Middle frontal gyrus (tissue), 1 donor: ENCODE measurements around the gene MAML3.

ENCODE experiments used
- DNase-seq: peaks from one replicate; pipeline ENCODE4 v3.0.0-alpha.2; 2015; ENCODE audit warnings: low spot score; ENCODE audit errors: extremely low spot score

The MAML3 gene

GRCh38 chr4:139873111-139873860, 280.7 kb downstream of the MAML3 start:
- DNase-seq: no peak

GRCh38 chr4:139872274-139872673, 281.7 kb downstream of the MAML3 start:
- DNase-seq: no peak

GRCh38 chr4:139869810-139870209, 284.2 kb downstream of the MAML3 start:
- DNase-seq: no peak

DNA sequence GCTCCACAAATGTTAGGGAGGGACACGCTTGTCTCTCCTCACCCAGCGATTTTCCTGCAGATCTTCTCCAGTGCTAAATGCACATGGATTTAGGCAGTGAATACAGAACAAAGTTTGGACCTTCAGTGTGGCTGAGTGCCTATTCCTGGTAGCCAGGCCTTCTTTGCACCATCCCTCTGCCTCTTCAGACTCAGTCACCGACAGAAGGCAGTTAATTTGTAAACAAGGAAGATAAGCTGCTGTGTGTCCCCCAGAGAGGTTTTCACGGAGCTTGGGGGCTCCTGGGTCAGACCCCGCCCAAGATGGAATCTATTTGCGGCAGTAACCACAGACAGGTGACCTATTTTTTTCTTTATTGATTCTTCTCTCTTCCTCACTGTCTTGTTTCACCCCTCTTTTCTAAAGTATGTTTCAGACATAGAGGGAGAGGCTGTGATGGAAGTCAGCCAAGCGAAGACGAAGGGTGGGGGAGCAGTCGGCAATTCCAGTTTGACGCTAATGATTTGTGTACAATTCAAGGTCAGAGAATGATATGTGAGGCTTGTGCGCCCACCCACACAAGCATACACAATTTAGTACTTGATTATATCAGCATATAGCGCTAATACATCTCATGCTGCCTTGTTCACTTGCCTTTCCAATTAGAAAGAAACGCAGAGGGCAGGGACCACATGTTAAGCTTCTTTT, 287.6 kb downstream of the MAML3 start:
- DNase-seq: no peak

GRCh38 chr4:139865537-139865936, 288.4 kb downstream of the MAML3 start:
- DNase-seq: no peak

DNA sequence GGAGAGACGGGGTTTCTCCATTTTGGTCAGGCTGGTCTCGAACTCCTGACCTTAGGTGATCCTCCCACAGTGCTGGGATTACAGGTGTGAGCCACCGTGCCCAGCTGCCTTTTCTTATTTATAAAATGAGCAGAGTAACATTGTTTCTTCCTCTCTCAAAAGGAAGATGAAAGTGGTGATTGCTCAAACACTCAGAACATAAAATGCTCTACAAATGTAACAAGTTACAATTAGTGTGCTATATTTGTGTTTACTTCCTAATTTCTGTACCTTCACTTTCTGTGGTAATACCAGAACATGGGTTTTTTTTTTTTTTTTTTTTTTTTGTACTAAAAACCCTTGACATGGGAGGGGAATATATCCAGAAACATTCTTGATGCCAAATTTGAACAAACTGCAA, 290.5 kb downstream of the MAML3 start:
- DNase-seq: no peak

DNA sequence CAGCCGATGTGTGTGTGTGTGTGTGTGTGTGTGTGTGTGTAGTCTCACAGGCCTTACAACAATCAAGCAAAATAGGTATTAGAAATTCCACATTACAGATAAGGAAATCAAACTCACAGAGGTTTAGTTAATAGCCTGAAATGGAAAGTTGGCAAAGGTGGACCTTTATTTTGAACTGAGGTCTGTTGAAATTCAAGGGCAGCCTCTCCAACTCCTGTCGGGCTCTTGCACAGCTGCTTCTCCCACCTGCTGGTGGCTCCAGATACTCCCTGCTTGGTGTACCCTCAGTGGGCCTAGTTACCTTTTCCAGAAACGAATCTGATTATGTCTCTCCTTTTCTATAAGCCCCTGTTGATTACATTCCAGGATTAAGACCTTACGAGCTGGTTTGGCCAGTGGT, 292.5 kb downstream of the MAML3 start:
- no peak for DNase-seq

DNA sequence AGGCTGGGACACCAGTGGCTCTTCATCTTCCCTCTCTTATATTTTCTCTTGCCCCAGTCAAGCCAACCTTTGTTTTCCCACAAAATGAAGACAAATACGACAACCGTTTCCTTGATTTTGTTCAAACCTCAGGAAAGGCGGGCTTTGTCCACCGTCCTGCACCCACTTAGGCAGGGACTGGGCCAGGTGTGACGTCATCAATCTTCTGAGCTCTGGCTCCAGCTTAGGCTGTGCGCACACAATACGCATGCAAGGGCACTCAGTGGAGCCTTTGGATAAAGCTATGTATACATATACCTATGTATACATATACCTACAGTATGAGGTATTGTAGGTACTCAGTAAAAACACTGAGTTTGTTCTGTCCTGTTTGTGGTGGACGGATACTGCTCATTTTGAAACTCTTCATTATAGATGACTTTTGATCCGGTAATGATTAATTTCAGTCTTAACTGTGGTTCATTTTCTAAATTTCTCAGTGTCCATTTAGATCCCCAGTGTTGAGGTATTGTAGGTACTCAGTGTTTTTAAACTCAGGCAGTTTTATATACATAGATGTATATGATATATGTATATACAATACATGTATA, 293.5 kb downstream of the MAML3 start:
- no peak for DNase-seq

GRCh38 chr4:139859876-139860275, 294.1 kb downstream of the MAML3 start:
- DNase-seq: no peak

DNA sequence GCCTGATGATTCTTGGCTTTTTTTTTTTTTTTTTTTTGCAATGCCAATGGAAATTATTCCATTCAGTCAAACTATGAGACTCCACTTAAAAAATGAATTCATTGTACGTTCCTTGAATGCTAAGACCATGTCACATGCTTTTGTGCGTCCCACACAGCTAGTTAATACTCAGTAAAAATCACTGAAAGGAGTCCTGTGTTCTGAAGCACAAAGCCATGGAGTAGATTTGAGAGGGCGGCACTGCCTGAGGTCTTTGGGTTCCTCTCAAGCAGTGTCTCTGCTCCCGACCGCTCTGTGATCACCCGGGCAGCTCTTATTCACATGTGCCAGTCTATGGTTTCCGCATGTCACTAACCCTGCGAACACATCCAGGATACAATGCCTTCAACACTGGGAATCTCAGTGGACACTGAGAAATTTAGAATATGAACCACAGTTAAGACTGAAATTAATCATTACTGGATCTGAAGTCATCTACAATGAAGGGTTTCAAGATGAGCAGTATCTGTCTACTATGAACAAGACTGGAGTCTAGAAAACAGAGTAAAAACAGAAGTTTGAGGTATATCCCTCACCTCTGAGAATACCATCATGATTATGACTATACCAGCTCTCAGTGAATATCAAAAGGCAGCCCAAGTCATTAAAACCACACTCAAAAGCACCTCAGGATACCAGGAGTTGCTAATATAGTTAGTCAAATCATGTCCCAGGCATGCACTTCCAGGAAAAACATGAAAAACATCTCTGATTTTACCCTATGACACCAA, 295.4 kb downstream of the MAML3 start:
- no peak for DNase-seq

GRCh38 chr4:139857977-139858376, 296.0 kb downstream of the MAML3 start:
- no peak for DNase-seq

- no peak for DNase-seq
Measured at GRCh38 chr4:139857021-139857420, 297.0 kb downstream of the MAML3 start.

- no peak for DNase-seq
Measured at GRCh38 chr4:139854668-139855403, 299.1 kb downstream of the MAML3 start.

DNA sequence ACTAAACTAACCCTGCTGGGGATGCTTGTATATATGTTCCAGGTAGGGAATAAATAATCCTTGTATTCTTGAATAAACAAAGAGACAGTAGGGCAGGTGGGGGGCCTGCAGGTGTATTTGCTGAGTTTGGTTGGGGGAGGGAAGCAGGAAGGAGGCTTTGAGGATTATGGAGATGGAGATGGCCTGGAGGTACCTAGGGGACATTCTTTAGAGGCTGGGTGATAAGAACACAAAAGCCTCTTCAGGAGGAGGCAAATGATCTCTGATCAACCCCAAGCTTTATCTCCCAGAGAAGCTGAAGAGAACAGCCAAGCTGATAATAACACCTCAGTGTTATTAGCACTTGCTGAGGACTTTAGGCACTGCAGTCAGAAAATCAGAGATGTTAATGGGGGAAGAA, 300.7 kb downstream of the MAML3 start:
- no peak for DNase-seq

DNA sequence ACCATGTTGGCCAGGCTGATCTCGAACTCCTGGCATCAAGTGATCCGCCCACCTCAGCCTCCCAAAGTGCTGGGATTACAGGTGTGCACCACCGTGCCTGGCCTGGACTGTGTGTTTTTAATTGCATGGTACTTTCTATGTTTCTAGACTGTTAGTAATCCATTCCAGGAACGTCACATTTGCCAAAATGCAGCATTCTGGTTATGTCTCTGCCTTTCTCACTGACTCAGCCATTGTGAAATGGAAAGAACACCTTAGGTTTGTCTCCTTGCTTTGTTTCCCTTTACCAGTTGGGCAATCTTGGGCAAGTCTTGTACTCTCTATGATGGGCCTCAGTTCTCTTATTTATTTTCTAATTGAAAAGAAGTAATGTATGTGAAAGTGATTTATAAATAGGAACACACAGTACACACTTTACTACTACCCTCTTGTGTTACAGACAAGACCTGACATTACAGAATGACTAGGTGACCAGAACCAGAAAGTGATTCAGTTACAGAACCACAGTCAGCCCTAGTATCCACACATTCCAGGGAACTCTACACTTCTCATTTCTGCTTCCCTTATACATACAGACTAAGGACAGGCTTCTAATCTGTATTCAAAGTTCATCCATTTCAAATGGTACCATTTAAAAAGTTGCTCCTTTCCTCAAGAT, 301.2 kb downstream of the MAML3 start:
- no peak for DNase-seq

DNA sequence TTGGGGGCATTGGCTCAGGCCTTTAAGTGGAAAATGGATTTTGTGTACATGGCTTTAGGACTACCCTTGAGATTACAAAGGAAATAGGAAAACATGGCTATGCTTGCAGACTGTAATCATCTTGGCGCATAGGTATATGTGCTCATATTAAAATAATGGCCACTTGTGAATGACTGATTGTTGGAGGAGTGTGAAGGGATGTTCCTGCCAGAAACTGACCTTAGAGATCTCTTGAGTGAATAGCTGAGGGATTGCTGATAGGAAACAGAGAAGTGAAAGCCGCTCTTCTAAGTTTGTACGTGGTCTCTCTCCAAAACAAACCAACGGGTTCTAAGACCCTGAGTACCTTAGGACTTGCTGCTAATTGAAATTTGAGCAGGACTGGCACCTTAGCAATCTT, 302.3 kb downstream of the MAML3 start:
- no peak for DNase-seq

DNA sequence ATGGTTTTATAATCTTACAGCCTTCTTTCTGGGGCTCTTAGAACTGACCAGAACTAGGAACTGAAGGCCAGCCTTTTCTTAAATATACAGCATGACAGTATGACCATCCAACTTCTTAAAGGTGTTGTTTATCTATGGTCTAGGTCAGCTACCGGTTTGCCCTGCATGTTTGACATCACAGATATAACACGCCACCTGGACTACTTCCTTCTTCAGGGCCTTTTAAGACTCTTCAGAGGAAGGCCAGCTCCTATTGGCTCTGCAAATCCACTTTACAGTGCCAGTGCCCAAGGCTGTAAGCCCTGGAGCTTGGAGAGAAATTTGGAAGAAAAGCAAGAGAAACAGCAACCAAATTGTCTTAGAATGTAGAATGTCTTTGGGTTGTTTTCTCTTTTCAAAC, 302.9 kb downstream of the MAML3 start:
- DNase-seq: no peak

DNA sequence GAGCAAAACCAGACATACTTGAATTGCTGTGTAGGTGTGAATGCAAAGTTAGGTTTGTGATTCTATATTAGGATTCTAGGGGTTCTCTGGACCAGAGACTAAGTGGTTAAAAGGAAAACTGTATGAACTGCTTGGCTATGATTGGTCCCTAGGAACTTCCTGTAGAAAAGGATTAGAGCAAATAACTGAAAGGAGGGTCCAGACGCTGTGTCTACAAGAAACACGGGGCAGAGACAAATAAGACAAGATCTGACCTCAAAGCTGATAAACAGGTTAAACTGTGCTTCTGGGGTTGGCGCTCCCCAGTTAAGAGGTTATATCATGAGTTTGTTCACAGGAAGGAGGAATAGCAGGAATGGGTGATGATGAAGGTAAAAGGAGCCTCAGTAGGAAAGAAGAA, 304.8 kb downstream of the MAML3 start:
- no peak for DNase-seq

- DNase-seq: no peak
Measured at GRCh38 chr4:139848028-139848427, 306.0 kb downstream of the MAML3 start.

DNA sequence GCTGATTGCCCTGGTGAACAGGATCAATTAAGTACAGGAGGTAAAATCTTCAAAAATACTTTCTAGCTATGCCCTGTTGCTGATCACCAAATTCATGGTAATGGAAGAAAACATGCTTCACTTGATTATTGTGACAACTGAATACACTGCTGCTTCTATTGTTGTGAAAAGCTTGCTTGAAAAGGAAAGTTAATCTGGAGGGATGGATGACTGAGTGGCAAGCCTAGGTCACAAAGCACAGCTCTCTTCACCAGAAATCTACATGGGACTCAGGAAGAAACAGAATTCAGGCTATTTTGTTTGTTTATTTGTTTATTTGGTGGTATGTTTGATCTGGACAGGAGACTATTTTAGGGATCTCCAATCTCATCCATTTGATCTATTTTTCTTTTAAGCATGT, 306.4 kb downstream of the MAML3 start:
- DNase-seq: no peak

DNA sequence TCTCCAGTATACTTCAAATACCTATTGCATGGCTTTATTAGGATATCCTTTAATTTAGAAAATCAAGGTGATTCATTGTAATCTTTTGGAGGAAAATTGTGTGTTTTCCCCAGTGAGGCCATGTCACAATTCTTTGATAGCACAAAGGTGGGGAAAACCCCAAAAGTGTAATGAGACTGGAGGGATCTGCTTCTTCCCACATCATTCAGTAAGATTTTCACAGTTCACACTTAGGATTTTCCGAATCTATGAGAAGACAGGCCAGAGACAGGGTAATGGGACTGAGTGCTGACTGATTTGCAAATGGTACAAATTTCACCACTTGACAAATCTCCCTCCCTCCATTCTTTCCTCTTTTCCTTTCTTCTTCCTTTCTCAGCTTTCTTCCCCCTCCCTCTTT, 307.2 kb downstream of the MAML3 start:
- DNase-seq: no peak
